Measurements from ENCODE around the gene CA9.

- no peak for TF ChIP-seq CTCF (IDR thresholded peaks at IDR 0.05)
- TF ChIP-seq POLR2A (IDR thresholded peaks at IDR 0.05): peak in 1 of 2 donors; percentile 9
Measured at GRCh38 chr9:35688558-35689541, 15.1 kb downstream of the CA9 start.

Measured in uterus (tissue), 2 donors.